ENCODE results near the gene KIAA0232.
A peak's percentile ranks its signal among the peaks of the same experiment; 100 is the strongest.

Gene KIAA0232

DNA sequence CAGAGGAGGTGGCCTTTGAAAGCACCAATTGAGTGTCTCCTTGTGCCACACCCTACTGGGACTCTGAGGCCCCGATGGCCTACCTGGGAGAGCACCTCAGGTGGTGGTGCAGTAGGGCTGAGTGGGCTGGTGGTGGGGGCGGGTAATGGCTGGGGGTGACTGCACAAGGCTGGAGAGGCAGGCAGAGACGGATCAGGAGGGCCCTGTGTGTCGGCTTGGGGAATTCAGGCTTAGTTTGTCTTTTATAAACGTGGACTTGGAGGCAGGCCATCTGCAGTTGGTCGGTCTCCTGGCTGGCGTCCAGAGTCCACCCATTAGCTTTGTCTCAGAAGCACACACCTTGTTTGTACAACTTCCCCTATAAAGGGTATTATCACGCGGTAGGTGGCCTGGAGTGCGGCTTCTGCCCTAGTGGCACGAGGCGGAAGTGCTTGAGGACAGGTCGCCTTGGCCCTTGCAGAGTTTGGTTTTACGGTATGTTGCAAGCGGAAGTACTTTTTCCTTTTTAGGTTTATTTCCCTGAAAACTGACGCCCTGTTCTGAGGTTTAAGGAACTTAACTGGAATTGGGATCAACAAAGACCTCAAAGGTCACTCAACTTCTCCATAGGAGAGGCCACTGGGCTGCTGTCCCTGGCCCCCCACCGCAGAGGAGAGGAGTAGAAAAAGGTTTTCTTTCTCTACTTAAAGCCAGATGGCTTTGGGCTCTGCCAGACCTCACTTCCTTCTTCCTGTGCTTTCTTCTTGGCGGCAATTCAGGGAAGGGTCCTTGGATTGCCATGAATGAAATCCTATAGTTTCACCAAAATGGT is 135.1 kb downstream of the KIAA0232 start:
- H3K79me2 ChIP-seq (ENCODE audit: control insufficient read depth, low read length), result peaks cover 95% of the 10 kb centered on the region
- TF ChIP-seq EZH2phosphoT487 (IDR thresholded peaks at IDR 0.05; ENCODE audit: borderline replicate concordance, low read length), result no peak
- TF ChIP-seq, protein P1, sequence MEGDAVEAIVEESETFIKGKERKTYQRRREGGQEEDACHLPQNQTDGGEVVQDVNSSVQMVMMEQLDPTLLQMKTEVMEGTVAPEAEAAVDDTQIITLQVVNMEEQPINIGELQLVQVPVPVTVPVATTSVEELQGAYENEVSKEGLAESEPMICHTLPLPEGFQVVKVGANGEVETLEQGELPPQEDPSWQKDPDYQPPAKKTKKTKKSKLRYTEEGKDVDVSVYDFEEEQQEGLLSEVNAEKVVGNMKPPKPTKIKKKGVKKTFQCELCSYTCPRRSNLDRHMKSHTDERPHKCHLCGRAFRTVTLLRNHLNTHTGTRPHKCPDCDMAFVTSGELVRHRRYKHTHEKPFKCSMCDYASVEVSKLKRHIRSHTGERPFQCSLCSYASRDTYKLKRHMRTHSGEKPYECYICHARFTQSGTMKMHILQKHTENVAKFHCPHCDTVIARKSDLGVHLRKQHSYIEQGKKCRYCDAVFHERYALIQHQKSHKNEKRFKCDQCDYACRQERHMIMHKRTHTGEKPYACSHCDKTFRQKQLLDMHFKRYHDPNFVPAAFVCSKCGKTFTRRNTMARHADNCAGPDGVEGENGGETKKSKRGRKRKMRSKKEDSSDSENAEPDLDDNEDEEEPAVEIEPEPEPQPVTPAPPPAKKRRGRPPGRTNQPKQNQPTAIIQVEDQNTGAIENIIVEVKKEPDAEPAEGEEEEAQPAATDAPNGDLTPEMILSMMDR (IDR thresholded peaks at IDR 0.05; ENCODE audit: low read depth, low read length, poor library complexity, severe bottlenecking), result peak; percentile 59
- H3K27me3 ChIP-seq (ENCODE audit: control insufficient read depth, low read length), result no peaks in the 10 kb centered on the region
- peak overlapping the region; percentile 63 for H3K27ac ChIP-seq (ENCODE audit: low read depth, low read length)
- peak overlapping the region; percentile 48 for H3K4me3 ChIP-seq (ENCODE audit: low read length)
- H3K4me2 ChIP-seq (ENCODE audit: low read length), result peak overlapping the region; percentile 66
- H3K4me1 ChIP-seq (ENCODE audit: control insufficient read depth, low read length), result peaks cover 58% of the 10 kb centered on the region
- no peaks in the 10 kb centered on the region for H3K9me3 ChIP-seq (ENCODE audit: control insufficient read depth, insufficient read depth, low read length)
- no peaks in the 10 kb centered on the region for H3K9me2 ChIP-seq (replicated peaks; ENCODE audit: control insufficient read depth, low read length)
- H4K20me1 ChIP-seq (ENCODE audit: control insufficient read depth, insufficient read depth, low read depth, low read length), result peaks cover 3% of the 10 kb centered on the region; the same call in 1 of the 2 replicates
- H3F3A ChIP-seq (ENCODE audit: control insufficient read depth, insufficient read depth), result peaks cover 9% of the 10 kb centered on the region
- peaks cover 20% of the 10 kb centered on the region for H3K36me3 ChIP-seq (ENCODE audit: control insufficient read depth, low read length)

DNA sequence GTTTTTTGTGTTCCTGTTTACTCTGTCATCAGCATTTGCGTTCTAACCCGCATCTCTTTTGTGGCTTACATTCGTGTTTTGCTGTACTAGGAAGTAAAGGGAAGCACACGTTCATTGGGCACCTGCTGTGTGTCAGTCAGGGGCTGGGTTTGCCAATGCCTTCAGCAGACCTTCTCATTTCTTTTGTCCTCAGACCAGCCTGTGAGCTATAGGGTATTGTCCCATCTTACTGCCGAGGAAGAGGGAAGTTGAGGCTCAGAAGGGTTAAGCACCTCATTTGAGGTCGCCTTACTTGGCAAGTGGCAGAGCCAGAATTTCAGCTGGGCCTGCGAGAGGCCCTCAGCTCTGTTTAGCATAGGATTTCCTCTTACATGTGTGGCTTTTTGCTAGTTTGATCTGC is 135.8 kb downstream of the KIAA0232 start:
- Histone ChIP-seq H3K9me3 (ENCODE audit: control insufficient read depth, insufficient read depth, low read length) (no peaks in the 10 kb centered on the region), H3F3A (ENCODE audit: control insufficient read depth, insufficient read depth) (peaks cover 9% of the 10 kb centered on the region), H3K27ac (ENCODE audit: low read depth, low read length) (peak overlapping the region; percentile 63), H3K36me3 (ENCODE audit: control insufficient read depth, low read length) (peaks cover 27% of the 10 kb centered on the region), H3K4me2 (ENCODE audit: low read length) (peak overlapping the region; percentile 66), H3K27me3 (ENCODE audit: control insufficient read depth, low read length) (no peaks in the 10 kb centered on the region), H4K20me1 (ENCODE audit: control insufficient read depth, insufficient read depth, low read depth, low read length) (peaks cover 3% of the 10 kb centered on the region; the same call in 1 of the 2 replicates), H3K79me2 (ENCODE audit: control insufficient read depth, low read length) (peaks cover 95% of the 10 kb centered on the region), H3K9me2 (replicated peaks; ENCODE audit: control insufficient read depth, low read length) (no peaks in the 10 kb centered on the region), H3K4me1 (ENCODE audit: control insufficient read depth, low read length) (peaks cover 52% of the 10 kb centered on the region), H3K4me3 (ENCODE audit: low read length) (peak overlapping the region; percentile 48)
- TF ChIP-seq, protein P1 (IDR thresholded peaks at IDR 0.05; ENCODE audit: low read depth, low read length, poor library complexity, severe bottlenecking), result no peak
- no peak for TF ChIP-seq EZH2phosphoT487 (IDR thresholded peaks at IDR 0.05; ENCODE audit: borderline replicate concordance, low read length)

- TF ChIP-seq, protein P1 (IDR thresholded peaks at IDR 0.05; ENCODE audit: low read depth, low read length, poor library complexity, severe bottlenecking), result no peak
- TF ChIP-seq EZH2phosphoT487 (IDR thresholded peaks at IDR 0.05; ENCODE audit: borderline replicate concordance, low read length), result no peak
- no peak overlapping the region for H3K4me2 ChIP-seq (ENCODE audit: low read length)
Measured at GRCh38 chr4:6920171-6920570, 137.6 kb downstream of the KIAA0232 start.

More at GRCh38 chr4:6920171-6920570, 137.6 kb downstream of the KIAA0232 start:
- Histone ChIP-seq H3F3A (ENCODE audit: control insufficient read depth, insufficient read depth) (peaks cover 9% of the 10 kb centered on the region), H3K9me2 (replicated peaks; ENCODE audit: control insufficient read depth, low read length) (no peaks in the 10 kb centered on the region), H4K20me1 (ENCODE audit: control insufficient read depth, insufficient read depth, low read depth, low read length) (peaks cover 6% of the 10 kb centered on the region; the same call in 1 of the 2 replicates), H3K36me3 (ENCODE audit: control insufficient read depth, low read length) (peaks cover 45% of the 10 kb centered on the region), H3K4me1 (ENCODE audit: control insufficient read depth, low read length) (peaks cover 37% of the 10 kb centered on the region), H3K4me3 (ENCODE audit: low read length) (no peak overlapping the region), H3K27me3 (ENCODE audit: control insufficient read depth, low read length) (no peaks in the 10 kb centered on the region), H3K9me3 (ENCODE audit: control insufficient read depth, insufficient read depth, low read length) (no peaks in the 10 kb centered on the region), H3K27ac (ENCODE audit: low read depth, low read length) (no peak overlapping the region), H3K79me2 (ENCODE audit: control insufficient read depth, low read length) (peaks cover 95% of the 10 kb centered on the region)
